Stomach (tissue), 9 donors: ENCODE results near the gene KCNJ14. TPM values are rescaled to one million over a fixed set of nuclear protein-coding genes. Genes with fewer than 3 reads are reported as not detected.

Source experiments
- DNase-seq, 2 donors: peaks; one replicate each; pipeline versions ENCODE4 v3.0.0 to v3.0.0-alpha.2; 2013 to 2019
- H3K27ac ChIP-seq, 5 donors: fragments of 200-600 bp in 4 of 5; sonication (generic) in 4 of 5; one replicate each; pipeline ENCODE4 v1.5.1; 2013 to 2019; ENCODE audit warnings: mild to moderate bottlenecking in 1 of 5, moderate library complexity in 1 of 5
- H3K27me3 ChIP-seq, 3 donors: fragments of 200-600 bp; sonication (generic); one replicate each; pipeline ENCODE4 v1.5.1; 2017 to 2019; ENCODE audit warnings: mixed run types in 1 of 3
- H3K36me3 ChIP-seq, 4 donors: fragments of 200-600 bp; sonication (generic); 1 replicate in 3 of 4; 2 replicates in 1 of 4; pipeline ENCODE4 v1.5.1; 2016 to 2019
- H3K4me1 ChIP-seq, 4 donors: fragments of 200-600 bp; sonication (generic); one replicate each; pipeline ENCODE4 v1.5.1; 2016 to 2019
- H3K4me3 ChIP-seq, 4 donors: fragments of 200-600 bp; sonication (generic) in 3 of 4; one replicate each; pipeline ENCODE4 v1.5.1; 2016 to 2019; ENCODE audit warnings: mild to moderate bottlenecking in 1 of 4
- H3K9me3 ChIP-seq, 4 donors: fragments of 200-600 bp; sonication (generic); one replicate each; pipeline ENCODE4 v1.5.1; 2016 to 2019
- CTCF ChIP-seq, 7 experiments: fragments of 450-650 bp in 4 of 7; fragments of 200-600 bp in 3 of 7; sonication (generic) in 3 of 7; IDR thresholded peaks; one replicate each; pipeline ENCODE4 v1.5.1; 2016 to 2019; ENCODE audit warnings: antibody characterized with exemption in 7 of 7, control low read depth in 2 of 7, mild to moderate bottlenecking in 1 of 7
- EP300 ChIP-seq: sonication (generic); formaldehyde crosslinking; IDR thresholded peaks from one replicate; pipeline ENCODE4 v1.6.1; 2017; ENCODE audit warnings: antibody characterized with exemption
- POLR2A ChIP-seq, 4 donors: fragments of 450-650 bp; IDR thresholded peaks; one replicate each; pipeline ENCODE4 v1.6.1; 2016; ENCODE audit warnings: antibody characterized with exemption in 4 of 4, control low read depth in 2 of 4, mild to moderate bottlenecking in 1 of 4, moderate library complexity in 1 of 4
- POLR2AphosphoS5 ChIP-seq, 3 donors: sonication (generic); formaldehyde crosslinking; IDR thresholded peaks; one replicate each; pipeline ENCODE4 v1.6.1; 2016; ENCODE audit warnings: antibody characterized with exemption in 3 of 3
- WGBS, 5 donors: extraction: QIAGEN DNeasy Blood & Tissue Kit in 3 of 5; methylation state at CpG; one replicate each; pipeline versions ENCODE4 v1.1.5 to v1.1.7; 2013 to 2018; 5-methylcytosine and 5-hydroxymethylcytosine counted together
- intact Hi-C: fragments of 100-400 bp; cut with DNase I; formaldehyde crosslinking; loops from one replicate; pipeline ENCODE4 v1.15.1; 2023; ENCODE audit warnings: low total_unique reads
- polyA plus RNA-seq, 3 donors: library from polyadenylated mRNA; stranded (reverse); fragments of 200-250 nt; gene quantifications; one replicate each; pipeline ENCODE4 v1.2.3, GENCODE V29; 2013
- total RNA-seq, 5 donors: library from RNA; depleted of rRNA; stranded (reverse); fragments of >200 nt; gene quantifications; one replicate each; pipeline versions ENCODE4 v1.1.0 to v1.2.3, GENCODE V29; 2014 to 2016
- donor health status: healthy with polysubstance abuse.
- donor health status: Bipolar disorder and iron deficiency.
- donor health status: healthy.

KCNJ14 gene
- total and polyA plus RNA-seq, 8 donors = 0.19 to 4.6 (median 0.92) TPM; not detected in 3

- WGBS, 5 donors = 66 to 76% (median 68%) methylated on average over 8 of the region's 8 CpGs
- no peak for DNase-seq
- no peaks in the 10 kb centered on the region for H3K36me3 ChIP-seq
- H3K9me3 ChIP-seq = no peaks in the 10 kb centered on the region
- intact Hi-C loops = no loop called here
- TF ChIP-seq EP300 = no peak
- no peak for TF ChIP-seq POLR2AphosphoS5 (IDR thresholded peaks at IDR 0.05)
- TF ChIP-seq POLR2A (IDR thresholded peaks at IDR 0.05) = no peak
- TF ChIP-seq CTCF (IDR thresholded peaks at IDR 0.05) = no peak
- no peak overlapping the region for H3K27ac ChIP-seq
- no peaks in the 10 kb centered on the region for H3K4me1 ChIP-seq
- no peak overlapping the region for H3K4me3 ChIP-seq
- H3K27me3 ChIP-seq = peaks cover 0 to 28% (median 0%) of the 10 kb centered on the region in 3 donors
These were observed 22.0 kb upstream of the KCNJ14 start for GRCh38 chr19:48433337-48433736.

GRCh38 chr19:48436586-48436985 is 18.8 kb upstream of the KCNJ14 start:
- 77 to 93% (median 89%) methylated on average over 5 of the region's 5 CpGs for WGBS, 5 donors
- Histone ChIP-seq H3K4me1 (no peaks in the 10 kb centered on the region), H3K27me3 (peaks cover 0 to 59% (median 0%) of the 10 kb centered on the region in 3 donors), H3K36me3 (no peaks in the 10 kb centered on the region), H3K4me3 (no peak overlapping the region), H3K27ac (no peak overlapping the region), H3K9me3 (no peaks in the 10 kb centered on the region)
- DNase-seq = no peak
- TF ChIP-seq EP300 (no peak), POLR2A (IDR thresholded peaks at IDR 0.05) (no peak), CTCF (IDR thresholded peaks at IDR 0.05) (no peak)
- intact Hi-C loops = no loop called here

- intact Hi-C loops = no loop called here
- H3K4me1 ChIP-seq = peaks cover 15 to 29% (median 27%) of the 10 kb centered on the region in 4 donors
- WGBS, 5 donors = 94 to 97% (median 96%) methylated on average over 17 to 20 of the region's 20 CpGs
- TF ChIP-seq POLR2A (IDR thresholded peaks at IDR 0.05) (no peak), POLR2AphosphoS5 (IDR thresholded peaks at IDR 0.05) (no peak), CTCF (IDR thresholded peaks at IDR 0.05) (no peak), EP300 (no peak)
- H3K9me3 ChIP-seq = no peaks in the 10 kb centered on the region
- no peaks in the 10 kb centered on the region for H3K36me3 ChIP-seq
- H3K27ac ChIP-seq = no peak overlapping the region
- no peak for DNase-seq
- peaks cover 0 to 79% (median 21%) of the 10 kb centered on the region in 3 donors for H3K27me3 ChIP-seq
- no peak overlapping the region for H3K4me3 ChIP-seq
These were observed 13.9 kb upstream of the KCNJ14 start for GRCh38 chr19:48441360-48442050.

GRCh38 chr19:48442116-48443035 is 13.0 kb upstream of the KCNJ14 start:
- WGBS, 5 donors = 27 to 75% (median 33%) methylated on average over 20 to 94 of the region's 94 CpGs
- peaks cover 0 to 71% (median 21%) of the 10 kb centered on the region in 3 donors for H3K27me3 ChIP-seq

More at GRCh38 chr19:48442116-48443035, 13.0 kb upstream of the KCNJ14 start:
- no peak for TF ChIP-seq POLR2AphosphoS5 (IDR thresholded peaks at IDR 0.05)
- no peak overlapping the region for H3K27ac ChIP-seq
- intact Hi-C loops = no loop called here
- H3K4me3 ChIP-seq = no peak overlapping the region
- H3K9me3 ChIP-seq = no peaks in the 10 kb centered on the region
- no peak for DNase-seq
- H3K36me3 ChIP-seq = peaks cover 0 to 5% (median 4%) of the 10 kb centered on the region in 4 donors
- peaks cover 16 to 38% (median 34%) of the 10 kb centered on the region in 4 donors for H3K4me1 ChIP-seq
